Measurements from ENCODE around the gene IL36RN.

Gene IL36RN

DNA sequence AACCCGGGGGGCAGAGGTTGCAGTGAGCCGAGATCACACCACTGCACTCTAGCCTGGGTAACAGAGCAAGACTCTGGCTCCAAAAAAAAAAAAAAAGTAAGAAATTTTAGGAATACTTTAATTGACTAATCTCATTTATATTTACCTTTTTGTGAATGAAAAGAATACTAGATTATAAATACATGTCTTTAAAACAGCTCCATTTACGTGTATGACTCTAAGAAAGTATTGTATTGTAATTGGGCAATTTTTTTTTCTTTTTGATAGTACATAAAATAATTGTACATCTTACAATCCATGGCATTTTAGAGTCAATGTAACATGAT is 45.7 kb upstream of the IL36RN start:
- Histone ChIP-seq H3K4me3 (ENCODE audit: low read depth, low read length) (no peak overlapping the region), H3K4me1 (no peaks in the 10 kb centered on the region), H3K27me3 (no peaks in the 10 kb centered on the region), H3K36me3 (no peaks in the 10 kb centered on the region), H3K9me3 (no peaks in the 10 kb centered on the region)
- no peak for DNase-seq
- TF ChIP-seq, protein P1, sequence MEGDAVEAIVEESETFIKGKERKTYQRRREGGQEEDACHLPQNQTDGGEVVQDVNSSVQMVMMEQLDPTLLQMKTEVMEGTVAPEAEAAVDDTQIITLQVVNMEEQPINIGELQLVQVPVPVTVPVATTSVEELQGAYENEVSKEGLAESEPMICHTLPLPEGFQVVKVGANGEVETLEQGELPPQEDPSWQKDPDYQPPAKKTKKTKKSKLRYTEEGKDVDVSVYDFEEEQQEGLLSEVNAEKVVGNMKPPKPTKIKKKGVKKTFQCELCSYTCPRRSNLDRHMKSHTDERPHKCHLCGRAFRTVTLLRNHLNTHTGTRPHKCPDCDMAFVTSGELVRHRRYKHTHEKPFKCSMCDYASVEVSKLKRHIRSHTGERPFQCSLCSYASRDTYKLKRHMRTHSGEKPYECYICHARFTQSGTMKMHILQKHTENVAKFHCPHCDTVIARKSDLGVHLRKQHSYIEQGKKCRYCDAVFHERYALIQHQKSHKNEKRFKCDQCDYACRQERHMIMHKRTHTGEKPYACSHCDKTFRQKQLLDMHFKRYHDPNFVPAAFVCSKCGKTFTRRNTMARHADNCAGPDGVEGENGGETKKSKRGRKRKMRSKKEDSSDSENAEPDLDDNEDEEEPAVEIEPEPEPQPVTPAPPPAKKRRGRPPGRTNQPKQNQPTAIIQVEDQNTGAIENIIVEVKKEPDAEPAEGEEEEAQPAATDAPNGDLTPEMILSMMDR (IDR thresholded peaks at IDR 0.05; ENCODE audit: low read depth, low read length), result no peak

DNA sequence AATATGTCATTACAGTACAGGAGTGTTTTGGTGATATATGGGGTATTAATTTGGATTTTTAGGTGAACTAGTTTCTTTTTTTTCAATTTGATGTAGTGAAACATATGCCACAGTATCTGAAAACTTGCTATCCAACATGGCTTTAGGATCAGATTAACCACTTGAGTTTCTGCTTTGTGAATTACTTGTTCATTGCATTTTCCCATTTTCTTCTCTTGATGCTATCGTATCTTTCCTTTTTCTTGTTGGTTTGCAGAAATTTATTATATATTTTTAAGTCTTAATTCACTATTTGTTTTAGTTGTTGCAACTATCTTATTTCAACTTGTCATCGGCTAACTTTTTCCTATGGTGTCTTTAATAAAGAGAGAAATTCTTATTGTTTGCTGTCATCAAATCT is 44.9 kb upstream of the IL36RN start:
- no peak for DNase-seq
- Histone ChIP-seq H3K4me1 (no peaks in the 10 kb centered on the region), H3K36me3 (no peaks in the 10 kb centered on the region), H3K9me3 (no peaks in the 10 kb centered on the region), H3K4me3 (ENCODE audit: low read depth, low read length) (no peak overlapping the region), H3K27me3 (no peaks in the 10 kb centered on the region)
- TF ChIP-seq, protein P1 (IDR thresholded peaks at IDR 0.05; ENCODE audit: low read depth, low read length), result no peak

GRCh38 chr2:113015042-113015441 is 44.0 kb upstream of the IL36RN start:
- no peak overlapping the region for H3K4me3 ChIP-seq (ENCODE audit: low read depth, low read length)
- H3K27me3 ChIP-seq, result no peaks in the 10 kb centered on the region
- DNase-seq, result no peak
- TF ChIP-seq, protein P1 (IDR thresholded peaks at IDR 0.05; ENCODE audit: low read depth, low read length), result no peak
- H3K4me1 ChIP-seq, result no peaks in the 10 kb centered on the region
- H3K36me3 ChIP-seq, result no peaks in the 10 kb centered on the region
- no peaks in the 10 kb centered on the region for H3K9me3 ChIP-seq

- no peak for DNase-seq
- no peaks in the 10 kb centered on the region for H3K27me3 ChIP-seq
- TF ChIP-seq, protein P1 (IDR thresholded peaks at IDR 0.05; ENCODE audit: low read depth, low read length), result no peak
- no peak overlapping the region for H3K4me3 ChIP-seq (ENCODE audit: low read depth, low read length)
- no peaks in the 10 kb centered on the region for H3K4me1 ChIP-seq
- H3K9me3 ChIP-seq, result no peaks in the 10 kb centered on the region
- H3K36me3 ChIP-seq, result no peaks in the 10 kb centered on the region
Measured at GRCh38 chr2:113015655-113016054, 43.3 kb upstream of the IL36RN start.

DNA sequence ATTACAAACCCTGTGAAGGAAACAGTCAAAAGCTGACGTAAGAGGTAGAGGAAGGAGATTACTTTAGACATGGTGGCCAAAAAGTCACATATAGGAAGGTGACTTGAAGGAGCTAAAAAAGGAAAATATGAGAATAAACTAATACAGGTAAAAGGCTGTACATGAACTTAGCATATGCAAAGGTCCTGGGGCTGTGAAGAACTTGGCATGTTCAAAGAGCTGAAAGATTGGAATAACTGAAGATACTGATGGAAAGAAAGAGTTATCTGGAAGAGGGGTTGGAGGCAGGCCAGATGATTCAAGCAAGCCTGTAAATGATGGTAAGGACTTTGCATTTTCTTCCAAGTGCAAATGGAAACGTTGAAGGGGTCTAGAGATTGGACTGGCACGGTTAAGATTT is 40.5 kb upstream of the IL36RN start:
- DNase-seq, result no peak
- Histone ChIP-seq H3K27me3 (no peaks in the 10 kb centered on the region), H3K4me3 (ENCODE audit: low read depth, low read length) (no peak overlapping the region), H3K4me1 (no peaks in the 10 kb centered on the region), H3K9me3 (no peaks in the 10 kb centered on the region), H3K36me3 (no peaks in the 10 kb centered on the region)
- TF ChIP-seq, protein P1 (IDR thresholded peaks at IDR 0.05; ENCODE audit: low read depth, low read length), result no peak

GRCh38 chr2:113021312-113021711 is 37.7 kb upstream of the IL36RN start:
- DNase-seq, result no peak
- Histone ChIP-seq H3K36me3 (no peaks in the 10 kb centered on the region), H3K4me3 (ENCODE audit: low read depth, low read length) (no peak overlapping the region), H3K9me3 (no peaks in the 10 kb centered on the region), H3K4me1 (no peaks in the 10 kb centered on the region), H3K27me3 (no peaks in the 10 kb centered on the region)
- TF ChIP-seq, protein P1 (IDR thresholded peaks at IDR 0.05; ENCODE audit: low read depth, low read length), result no peak

All from BE2C (cell line).